ENCODE measurements around the gene LRRFIP1.
A peak's percentile ranks its signal among the peaks of the same experiment; 100 is the strongest.

The LRRFIP1 gene

DNA sequence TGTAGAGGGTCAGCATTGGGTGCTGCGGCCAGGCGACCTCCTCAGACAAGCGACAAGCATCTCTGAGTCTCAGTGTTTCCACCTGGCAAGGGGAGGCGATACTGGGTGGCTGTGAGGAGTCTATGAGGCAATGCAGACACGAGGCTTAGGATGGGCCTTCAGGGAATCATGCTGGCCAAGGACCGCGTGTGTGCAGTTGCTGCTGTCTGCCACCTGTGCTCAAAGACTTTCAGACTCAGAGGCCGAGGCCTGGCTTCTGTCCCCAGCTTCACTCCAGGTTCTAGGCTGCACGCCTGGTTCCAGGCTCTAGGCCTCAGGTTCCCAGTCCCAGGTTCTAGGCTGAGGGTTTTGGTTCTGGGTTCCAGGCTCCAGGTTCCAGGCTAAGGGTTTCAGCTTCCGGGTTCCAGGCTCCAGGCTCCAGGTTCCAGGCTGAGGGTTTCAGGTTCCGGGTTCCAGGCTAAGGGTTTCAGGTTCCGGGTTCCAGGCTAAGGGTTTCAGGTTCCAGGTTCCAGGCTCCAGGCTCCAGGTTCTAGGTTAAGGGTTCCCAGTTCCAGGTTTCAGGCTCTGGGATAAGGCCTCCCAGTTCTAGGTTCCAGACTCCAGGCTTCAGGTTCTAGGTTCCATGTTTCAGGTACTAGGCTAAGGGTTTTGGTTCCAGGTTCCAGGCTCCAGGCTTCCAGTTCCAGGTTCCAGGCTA is 14.8 kb downstream of the LRRFIP1 start:
- no peak for DNase-seq

DNA sequence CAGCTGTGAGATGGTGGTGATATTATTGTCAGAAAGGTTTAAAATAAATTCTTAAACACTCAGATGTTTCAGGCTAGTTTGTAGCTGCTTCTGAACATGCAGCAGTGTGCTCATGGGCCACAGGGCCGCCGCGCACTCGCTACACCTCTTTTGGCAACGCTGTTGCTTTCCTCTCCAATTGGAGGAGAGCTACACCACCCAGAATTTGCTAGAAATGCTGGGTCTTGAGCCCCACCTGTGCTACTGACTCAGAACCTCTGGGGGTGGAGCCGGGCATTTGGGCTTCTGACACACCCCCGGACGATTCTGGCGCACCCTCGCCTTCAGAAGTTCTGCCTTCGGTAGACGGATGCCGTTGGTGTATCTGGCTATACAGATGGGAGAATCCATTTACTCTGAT is 15.7 kb downstream of the LRRFIP1 start:
- DNase-seq: no peak

DNA sequence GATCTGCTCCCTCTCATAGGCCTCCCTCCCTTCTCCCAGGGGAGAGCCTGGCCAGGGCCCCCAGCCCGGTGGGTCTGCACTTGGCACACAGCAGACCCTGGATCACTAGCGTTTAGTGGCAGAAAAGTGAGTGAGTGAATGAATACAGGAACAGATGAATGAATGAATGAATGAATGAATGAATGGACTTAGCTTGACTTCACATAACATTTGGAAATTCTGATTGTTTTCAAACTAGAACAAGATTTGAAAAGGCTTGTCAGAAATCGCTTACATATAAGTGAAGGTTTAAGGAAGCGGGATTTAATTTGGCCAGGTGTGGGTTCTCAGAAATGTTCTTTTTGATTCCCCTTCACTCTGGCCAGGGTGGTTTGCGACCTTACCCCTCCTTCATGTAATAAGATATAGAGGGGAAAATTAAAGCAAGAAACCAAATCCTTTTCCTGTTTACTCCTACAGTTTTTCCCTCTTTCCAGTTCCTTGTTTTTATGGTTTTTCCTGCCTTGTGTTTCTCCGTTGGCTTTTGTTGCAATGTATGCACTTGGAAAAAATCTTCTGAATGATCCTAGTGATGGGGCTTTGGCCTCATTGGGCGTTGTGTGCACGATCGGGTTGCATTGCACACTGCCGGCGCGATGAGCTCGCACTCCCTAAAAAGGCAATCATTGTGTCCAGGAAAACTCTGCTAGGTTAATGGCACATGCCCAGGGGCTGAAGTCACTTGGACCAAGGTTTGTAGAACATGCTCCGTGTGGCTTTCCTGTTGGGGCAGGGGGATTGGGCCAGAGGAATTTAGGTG is 16.4 kb downstream of the LRRFIP1 start:
- no peak for DNase-seq

DNA sequence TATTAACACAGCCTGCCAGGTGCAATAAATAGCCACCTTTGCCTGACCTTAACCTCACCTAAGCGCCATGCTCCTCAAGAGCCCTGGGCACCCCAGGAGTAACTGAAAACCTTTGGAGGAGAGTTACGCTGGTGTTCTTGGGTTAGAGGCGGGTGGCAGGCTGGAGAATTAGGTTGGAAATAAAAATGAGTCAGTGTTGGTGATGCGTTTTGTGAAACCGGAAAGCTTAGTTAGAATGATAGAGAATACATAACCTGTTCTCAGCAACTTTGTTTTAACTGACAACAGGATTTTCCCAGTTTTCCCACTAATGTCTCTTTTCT is 17.0 kb downstream of the LRRFIP1 start:
- no peak for DNase-seq

DNA sequence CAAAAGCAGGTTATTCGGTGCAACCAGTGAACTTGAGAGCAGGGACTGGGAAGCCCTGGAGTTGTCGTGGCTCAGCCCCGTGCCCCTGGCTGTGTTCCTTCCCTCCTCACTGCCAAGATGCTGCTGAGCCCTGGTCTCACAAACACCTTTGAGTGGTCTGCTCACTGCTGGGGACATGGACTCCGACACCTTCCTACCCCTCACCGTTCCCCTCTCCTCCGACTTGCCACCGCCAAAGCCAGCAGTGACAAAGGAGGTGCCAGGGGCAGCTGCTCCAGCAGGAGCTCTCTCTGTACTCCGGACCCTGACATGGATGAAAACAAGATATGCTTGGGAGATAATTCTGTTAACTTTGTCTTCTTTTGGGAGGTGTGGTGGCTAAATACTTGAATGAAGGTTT is 17.9 kb downstream of the LRRFIP1 start:
- no peak for DNase-seq

DNA sequence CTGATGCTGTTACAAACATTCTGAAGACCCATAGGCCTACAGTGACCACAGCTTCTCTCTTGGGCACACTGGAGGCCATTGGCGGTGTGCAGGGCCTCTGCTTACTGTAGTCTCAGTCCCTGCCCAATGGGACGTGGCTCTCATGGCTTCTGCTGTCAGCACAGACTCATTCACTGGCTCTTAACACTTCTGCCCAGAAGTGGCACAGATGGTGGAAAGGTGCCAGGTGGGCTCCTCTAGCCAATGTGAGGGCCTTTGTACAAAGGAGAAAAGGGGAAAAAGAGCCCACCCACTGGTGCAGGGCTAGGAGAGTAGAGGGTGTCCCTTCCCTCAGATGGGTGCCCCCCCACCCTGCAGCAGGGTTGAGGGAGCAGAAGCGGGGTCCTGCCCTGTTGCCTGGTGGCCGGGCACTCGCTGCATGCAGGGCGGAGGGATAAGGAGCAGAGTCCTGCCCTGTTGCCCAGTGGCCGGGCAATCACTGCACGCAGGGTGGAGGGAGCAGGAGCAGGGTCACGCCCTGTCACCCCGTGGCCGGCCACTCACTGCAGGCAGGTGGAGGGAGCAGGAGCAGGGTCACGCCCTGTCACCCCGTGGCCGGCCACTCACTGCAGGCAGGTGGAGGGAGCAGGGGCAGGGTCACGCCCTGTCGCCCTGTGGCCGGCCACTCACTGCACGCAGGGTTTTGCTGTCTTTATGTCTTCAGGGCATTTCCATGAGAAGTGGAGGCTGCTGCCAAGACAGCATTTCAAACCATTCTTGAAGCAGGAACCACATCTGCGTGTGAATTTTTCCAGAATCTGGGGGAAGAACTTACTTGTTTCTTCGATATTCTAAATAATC is 20.0 kb downstream of the LRRFIP1 start:
- DNase-seq: no peak

DNA sequence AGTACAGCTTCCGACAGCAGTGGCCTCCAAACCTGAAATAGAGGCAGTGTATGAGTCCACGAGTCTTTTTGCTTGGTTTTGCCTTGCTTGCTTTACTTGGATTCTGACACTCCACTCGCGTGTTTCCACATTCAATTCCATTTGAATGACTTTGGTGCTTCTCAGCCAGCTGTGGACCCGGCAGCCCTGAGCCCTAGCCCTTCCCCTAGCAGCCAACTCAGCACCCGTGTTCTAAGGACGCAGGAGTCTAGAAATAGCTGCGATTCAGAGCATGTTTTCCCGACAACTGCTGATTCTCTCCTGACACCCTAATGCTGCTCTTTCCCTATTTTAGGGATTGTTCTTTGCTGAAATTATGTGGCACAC is 20.6 kb downstream of the LRRFIP1 start:
- DNase-seq: no peak

DNA sequence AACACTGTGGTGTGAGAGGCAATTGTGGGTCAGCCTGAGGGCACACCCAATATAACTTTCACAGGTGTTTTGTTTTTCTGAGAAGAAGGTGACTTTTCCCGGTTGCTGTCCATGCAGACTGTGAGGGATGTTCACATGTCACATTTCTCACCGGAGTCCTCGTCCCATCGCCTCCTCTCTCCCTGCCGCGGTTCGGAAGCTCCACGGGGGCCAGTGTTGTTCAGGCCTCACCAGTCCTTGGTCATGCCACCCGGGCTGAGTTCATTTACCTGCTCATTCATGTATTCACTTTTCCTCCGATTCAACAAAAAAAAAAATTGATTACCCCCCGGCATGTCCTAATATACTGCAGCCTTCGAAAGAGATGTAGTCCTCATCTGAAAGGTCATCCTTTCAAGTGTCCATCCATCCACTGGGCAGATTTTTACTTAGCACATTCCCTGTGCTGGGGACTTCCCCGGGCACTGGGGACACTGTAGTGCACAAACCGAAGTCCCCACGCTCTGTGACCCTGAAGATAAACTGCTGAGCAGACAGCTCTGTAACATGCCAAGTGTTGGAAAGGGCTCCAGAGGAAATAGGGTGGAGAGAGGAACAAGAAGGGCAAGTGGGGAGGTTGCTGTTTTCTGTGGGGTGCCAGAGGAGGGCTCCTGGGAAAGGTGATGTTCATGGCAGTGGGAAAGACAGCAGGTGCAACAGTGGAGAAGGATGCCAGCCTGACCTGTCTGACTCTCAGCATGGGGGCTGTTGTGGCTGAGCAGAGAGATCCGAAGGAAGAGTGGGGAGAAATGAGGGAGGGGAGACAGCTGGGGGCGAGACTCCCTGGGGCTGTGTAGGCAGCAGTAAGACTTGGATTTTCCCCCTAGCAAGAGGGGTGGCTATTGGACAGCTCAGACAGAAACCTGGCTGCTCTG is 22.4 kb downstream of the LRRFIP1 start:
- no peak for DNase-seq

DNA sequence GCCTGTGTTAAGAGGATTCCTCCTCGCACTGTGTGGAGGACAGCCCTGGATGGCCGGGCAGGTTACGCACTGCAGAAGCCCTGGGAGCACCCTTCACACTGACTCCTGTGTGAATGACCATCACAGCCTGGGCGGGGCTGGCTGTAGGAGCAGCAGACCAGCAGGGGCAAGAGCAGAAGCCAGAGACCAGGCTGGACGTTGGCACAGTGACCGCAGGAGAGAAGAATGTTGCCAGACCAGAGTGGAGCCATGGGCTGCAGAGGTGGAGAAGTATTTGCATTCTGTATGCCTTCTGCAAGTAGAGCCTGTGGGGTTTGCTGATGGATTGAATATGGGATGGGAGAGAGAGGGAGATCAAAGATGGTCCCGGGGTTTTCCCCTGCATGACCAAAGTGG is 23.1 kb downstream of the LRRFIP1 start:
- no peak for DNase-seq

DNA sequence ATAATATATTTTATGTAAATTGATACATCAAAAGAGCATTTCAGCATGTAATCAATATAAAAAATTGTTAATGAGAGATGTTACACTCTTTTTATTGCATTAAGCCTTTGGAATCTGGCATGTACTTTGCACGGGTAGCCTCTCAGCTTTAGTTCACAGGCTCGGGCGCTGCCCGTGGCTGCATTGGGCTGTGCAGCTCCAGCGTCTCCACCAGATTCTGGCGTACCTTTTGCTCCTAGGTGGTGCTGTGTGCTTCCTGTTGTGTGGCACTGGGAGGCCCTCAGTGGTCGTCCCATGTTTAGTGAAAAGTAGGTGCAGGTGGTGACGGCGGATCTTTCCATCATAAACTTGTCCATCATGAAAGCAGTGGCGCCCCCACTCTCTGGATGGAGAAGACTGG is 24.4 kb downstream of the LRRFIP1 start:
- DNase-seq: no peak

DNA sequence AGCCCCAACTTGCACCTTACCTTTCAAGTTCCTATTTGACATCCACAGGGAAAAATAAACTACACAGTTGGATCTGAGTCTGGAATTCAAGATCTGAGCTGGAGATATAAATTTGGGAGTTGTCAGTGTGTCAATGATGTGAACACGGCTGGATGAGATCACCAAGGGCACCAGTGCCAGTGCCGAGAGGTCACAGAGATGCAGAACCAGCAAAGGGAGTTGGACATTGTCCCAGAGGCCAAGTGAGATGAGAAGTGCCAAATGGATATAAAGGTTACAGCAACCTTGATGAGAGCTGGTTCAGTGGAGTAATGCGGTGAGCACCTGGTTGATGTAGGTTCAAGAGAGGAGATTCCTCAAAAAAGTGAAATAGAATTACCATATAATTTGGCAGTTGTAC is 24.8 kb downstream of the LRRFIP1 start:
- no peak for DNase-seq

DNA sequence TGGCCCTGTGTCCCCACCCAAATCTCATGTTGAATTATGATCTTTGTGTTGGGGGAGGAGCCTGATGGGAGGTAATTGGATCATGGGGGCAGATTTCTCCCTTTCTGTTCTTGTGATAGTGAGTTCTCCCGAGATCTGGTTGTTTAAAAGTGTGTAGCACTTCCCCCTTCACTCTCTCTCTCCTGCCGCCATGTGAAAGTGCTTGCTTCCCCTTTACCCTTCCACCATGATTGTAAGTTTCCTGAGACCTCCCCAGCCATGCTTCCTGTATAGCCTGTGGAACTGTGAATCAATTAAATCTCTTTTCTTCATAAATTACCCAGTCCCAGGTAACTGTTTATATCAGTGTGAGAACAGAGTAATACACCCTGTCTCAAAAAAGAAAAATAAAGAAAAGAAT is 25.5 kb downstream of the LRRFIP1 start:
- no peak for DNase-seq

DNA sequence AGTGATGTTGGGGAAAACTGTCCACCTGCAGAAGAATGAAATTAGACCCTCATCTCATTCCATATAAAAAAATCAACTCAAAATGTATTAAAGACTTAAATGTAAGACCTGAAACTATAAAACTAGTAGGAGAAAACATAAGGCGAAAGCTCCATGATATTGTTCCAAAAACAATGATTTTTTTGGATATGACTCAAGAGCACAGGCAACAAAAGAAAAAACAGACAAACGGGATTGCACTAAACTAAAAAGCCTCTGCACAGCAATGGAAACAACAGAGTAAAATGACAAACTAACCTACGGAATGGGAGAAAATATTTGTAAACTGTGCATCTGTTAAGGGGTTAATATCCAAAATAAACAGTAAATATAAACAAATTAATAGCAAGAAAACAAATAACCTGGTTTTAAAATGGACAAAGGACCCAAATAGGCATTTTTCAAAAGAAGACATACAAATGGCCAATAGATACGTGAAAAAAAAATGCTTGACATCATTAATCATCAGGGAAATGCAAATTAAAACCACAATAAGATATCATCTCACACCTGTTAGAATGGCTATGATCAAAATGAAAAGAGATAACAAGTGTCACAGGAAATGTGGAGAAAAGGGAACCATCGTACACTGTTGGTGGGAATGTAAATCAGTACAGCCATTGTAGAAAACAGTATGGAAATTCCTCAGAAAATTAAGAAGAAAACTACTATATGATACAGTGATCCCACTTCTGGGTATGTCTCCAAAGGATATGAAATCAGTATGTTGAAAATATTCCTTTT is 26.6 kb downstream of the LRRFIP1 start:
- DNase-seq: no peak

DNA sequence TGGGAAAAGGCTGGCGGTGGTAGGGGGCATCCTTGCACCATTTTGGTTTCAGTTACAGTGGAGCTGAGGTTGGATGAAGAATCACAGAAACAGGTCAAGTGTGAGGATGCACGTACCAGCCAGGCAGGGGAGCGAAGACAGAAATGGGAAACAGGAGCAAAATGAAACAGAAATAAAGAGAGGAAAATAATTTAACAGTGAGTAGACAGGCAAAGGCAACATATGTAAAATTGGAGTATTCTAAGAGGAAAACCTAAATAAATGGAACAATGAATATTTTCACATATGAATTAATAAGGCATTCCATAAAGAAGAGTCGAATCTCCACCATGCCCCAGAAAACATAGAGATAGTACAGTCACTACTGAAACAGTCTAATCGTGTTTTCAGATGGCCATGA is 29.7 kb downstream of the LRRFIP1 start:
- no peak for DNase-seq

DNA sequence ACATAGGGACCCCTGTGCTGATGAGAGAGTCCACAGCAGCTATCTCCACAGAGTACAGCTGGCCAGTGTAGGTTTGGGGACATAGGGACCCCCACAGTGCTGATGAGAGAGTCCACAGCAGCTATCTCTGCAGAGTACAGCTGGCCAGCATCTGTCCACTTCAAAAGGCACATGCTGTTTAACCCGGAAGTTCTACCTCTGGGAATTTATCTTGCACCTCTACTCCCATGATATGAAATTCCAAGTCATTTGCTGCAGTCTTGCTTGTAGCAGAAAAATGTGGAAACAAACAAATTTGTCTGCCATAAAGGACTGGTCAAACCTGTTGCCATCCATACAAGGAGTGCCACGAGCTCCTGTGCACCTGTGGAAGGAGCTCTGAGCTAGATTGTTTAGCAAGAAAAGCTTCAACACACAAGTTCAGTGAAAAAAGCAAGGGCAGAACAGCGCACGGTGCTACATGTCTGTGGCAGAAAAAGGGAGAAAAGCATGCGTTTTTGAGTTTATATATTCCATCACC is 33.1 kb downstream of the LRRFIP1 start:
- DNase-seq: no peak

DNA sequence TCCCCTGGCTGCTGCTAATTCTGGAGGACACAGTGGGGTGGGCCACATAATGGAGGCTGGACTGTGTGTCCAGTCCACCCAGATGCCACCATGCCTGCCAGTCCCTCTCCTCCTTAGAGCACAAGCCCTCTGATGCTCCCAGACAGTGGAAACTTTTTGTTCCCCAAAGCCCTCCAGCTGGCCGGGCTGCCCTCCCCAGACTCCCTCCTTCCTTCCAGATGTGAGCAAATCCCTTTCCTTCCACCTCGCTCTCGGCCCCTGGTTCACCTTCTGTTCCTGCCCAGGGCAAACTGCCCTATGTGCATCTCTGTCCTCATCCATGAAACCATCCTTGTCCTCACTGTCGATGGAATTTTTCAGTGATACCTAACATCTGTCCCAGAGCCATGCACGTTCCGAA is 33.9 kb downstream of the LRRFIP1 start:
- DNase-seq: no peak

DNA sequence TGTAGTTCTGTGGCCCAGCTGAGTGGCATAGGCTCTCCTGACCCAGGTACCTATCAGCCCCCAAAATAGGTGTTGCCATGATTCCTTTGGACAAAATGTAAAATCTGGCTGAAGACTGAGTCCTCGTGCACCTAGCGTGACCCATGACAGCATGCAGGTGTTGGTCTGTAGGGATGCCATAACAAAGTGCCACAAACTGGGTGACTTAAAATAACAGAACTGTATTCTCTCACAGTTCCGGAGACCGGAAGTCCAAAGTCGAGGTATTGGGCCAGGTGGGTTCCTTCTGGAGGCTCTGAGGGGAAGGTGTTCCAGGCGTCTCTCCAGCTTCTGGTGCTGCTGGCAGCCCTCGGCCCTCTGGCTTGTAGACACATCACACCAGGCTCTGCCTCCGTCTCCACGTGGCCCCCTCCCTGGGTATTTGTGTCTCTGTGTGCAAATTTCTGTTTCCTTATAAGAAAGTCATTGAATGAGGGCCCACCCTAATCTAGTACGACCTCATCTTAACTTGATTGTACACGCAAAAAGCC is 34.5 kb downstream of the LRRFIP1 start:
- no peak for DNase-seq

DNA sequence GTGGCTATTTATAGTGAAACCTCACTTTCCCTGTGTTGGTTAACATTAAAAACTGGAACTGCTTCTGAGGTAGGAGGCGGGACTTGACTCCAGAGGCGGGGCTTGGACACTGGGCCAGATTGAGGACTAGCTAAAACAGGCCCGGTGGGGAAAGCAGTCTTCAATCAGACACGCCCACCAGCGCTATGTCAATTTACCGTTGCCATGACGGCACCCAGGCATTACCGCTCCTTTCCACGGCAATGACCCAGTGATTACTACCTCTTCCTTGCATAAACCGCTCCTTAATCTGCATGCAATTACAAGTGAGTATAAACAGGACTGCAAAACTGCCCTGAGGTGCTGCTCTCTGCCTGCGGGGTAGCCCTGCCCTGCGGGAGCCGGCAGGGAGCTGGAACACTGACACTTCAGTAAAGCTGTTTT is 35.3 kb downstream of the LRRFIP1 start:
- peak; percentile 88 to 95 for DNase-seq

DNA sequence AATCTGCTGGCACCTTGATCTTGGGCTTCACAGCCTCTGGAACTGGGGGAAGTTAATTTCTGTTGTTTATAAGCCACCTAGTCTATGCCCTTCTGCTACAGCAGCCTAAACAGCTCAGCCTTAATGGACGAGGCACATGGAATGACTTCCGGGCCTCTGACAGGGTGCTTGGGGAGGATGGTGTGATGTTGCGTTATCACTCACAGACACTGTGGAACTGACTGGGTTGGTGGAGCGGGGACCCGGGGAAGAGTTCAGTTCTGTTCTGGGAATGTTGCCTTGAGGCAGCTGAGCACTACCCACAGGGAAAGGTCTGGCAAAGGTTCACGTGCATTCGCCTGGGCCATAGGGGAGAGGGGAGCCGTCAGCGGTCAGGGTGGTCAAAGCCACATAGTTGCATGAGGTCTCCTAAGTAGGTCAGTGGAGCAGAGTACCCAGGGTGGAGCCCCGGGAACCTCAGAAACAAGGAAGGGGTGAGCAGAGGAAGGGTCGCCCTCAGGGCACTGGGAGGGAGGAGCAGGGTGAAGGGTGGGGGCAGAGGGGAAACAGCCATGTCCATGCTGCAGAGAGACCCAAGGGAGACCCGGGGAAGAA is 36.2 kb downstream of the LRRFIP1 start:
- no peak for DNase-seq

DNA sequence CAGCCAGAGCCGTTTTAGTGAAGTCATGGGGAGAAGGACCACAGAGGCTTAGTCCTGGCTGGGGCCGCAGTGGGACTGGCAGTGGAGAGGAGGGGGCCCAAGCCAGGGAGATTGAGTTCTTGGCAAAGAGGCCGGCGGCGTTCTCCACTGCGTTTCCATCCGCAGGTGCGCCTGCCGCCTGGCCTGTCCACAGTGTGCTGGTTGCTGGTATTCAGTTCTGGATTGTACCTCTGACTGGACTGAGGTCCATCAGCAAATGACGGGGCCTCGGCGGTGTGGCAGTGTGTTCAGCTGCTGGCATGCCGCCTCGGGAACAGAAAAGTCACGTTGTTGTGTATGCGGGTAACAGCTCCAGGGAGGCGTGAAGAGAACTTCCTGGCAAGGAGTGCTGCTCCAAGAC is 36.8 kb downstream of the LRRFIP1 start:
- no peak for DNase-seq

DNA sequence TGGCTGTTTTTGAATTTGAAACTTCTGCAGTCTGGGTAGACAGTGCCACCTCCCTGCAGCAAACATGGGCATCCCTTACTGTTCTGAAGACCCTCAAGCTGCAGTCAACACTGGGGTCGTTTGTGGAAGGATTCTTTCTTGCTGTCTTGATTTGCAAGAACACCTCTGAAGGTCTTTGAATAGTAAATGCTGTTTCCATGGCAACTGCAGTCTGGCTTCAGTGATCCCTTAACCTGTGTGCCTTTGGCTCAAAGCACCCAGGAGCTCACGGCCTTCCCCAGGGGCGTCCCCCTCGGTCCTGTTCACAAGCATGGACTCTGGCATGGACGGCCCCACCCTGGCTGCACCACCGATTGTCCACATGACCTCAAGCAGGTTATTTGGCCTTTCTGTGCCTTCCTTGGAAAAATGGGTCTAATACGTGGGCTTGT is 38.3 kb downstream of the LRRFIP1 start:
- no peak for DNase-seq
